CD4-positive, CD25-positive, alpha-beta regulatory T cell (primary cell): Measurements from ENCODE around the gene TTYH1. TPM values are rescaled to one million over a fixed set of nuclear protein-coding genes. Genes with fewer than 3 reads are reported as not detected.

ENCODE experiments used
- ATAC-seq, 2 donors: fragments of 150-1000 bp; cut with Tn5 transposase; one replicate each; pipeline ENCODE4 v1.10.0; 2021; ENCODE audit warnings: low read depth in 2 of 2, moderate number of reproducible peaks in 2 of 2, moderate library complexity in 1 of 2
- DNase-seq, 3 donors: peaks; one replicate each; pipeline versions ENCODE4 v3.0.0 to v3.0.0-alpha.2; 2012 to 2022; ENCODE audit warnings: mixed read lengths in 1 of 3
- H3K27ac ChIP-seq: one replicate; pipeline ENCODE4 v1.7.0; 2013; ENCODE audit warnings: mild to moderate bottlenecking, low read length; ENCODE audit not compliant: insufficient read depth, poor library complexity, severe bottlenecking
- H3K27me3 ChIP-seq: one replicate; pipeline ENCODE4 v1.7.0; 2013; ENCODE audit warnings: low read length; ENCODE audit not compliant: control insufficient read depth, insufficient read depth
- H3K36me3 ChIP-seq: one replicate; pipeline ENCODE4 v1.7.0; 2013; ENCODE audit warnings: mild to moderate bottlenecking, low read length, moderate library complexity; ENCODE audit not compliant: control insufficient read depth, insufficient read depth
- H3K4me1 ChIP-seq: 2 replicates; pipeline ENCODE4 v1.7.0; 2013; ENCODE audit warnings: mild to moderate bottlenecking, low read length; ENCODE audit not compliant: insufficient read depth, control insufficient read depth, poor library complexity, severe bottlenecking
- H3K4me3 ChIP-seq: one replicate; pipeline ENCODE4 v1.7.0; 2013; ENCODE audit warnings: low read depth, mild to moderate bottlenecking, low read length, moderate library complexity
- H3K9me3 ChIP-seq, 2 experiments: 1 replicate in 1 of 2; 2 replicates in 1 of 2; pipeline ENCODE4 v1.7.0; 2013; ENCODE audit warnings: low read length in 2 of 2, mild to moderate bottlenecking in 1 of 2, moderate library complexity in 1 of 2; ENCODE audit not compliant: control insufficient read depth in 2 of 2
- H3K27ac Mint-ChIP-seq, 3 donors: one replicate each; pipeline ENCODE4 v1.8.0; 2020 to 2022; ENCODE audit warnings: mild to moderate bottlenecking in 3 of 3, mixed read lengths in 3 of 3, moderate library complexity in 2 of 3
- H3K27me3 Mint-ChIP-seq: one replicate; pipeline ENCODE4 v1.8.0; 2022; ENCODE audit warnings: mild to moderate bottlenecking, mixed read lengths
- H3K36me3 Mint-ChIP-seq: one replicate; pipeline ENCODE4 v1.8.0; 2020; ENCODE audit warnings: mixed read lengths
- H3K4me1 Mint-ChIP-seq, 4 donors: one replicate each; pipeline ENCODE4 v1.8.0; 2020 to 2022; ENCODE audit warnings: mixed read lengths in 4 of 4, mild to moderate bottlenecking in 1 of 4
- H3K4me3 Mint-ChIP-seq, 4 donors: one replicate each; pipeline ENCODE4 v1.8.0; 2020 to 2022; ENCODE audit warnings: mild to moderate bottlenecking in 4 of 4, mixed read lengths in 4 of 4, moderate library complexity in 3 of 4
- H3K9me3 Mint-ChIP-seq, 7 donors: one replicate each; pipeline ENCODE4 v1.8.0; 2020 to 2022; ENCODE audit warnings: mixed read lengths in 7 of 7, mild to moderate bottlenecking in 3 of 7, moderate library complexity in 2 of 7
- polyA plus RNA-seq, 4 donors: library from polyadenylated mRNA; unstranded; fragments of 300-500 nt; fragmentation: Illumina TruSeq; gene quantifications; one replicate each; pipeline ENCODE4 v1.2.3, GENCODE V29; 2021
- total RNA-seq: library from RNA; stranded (reverse); gene quantifications from one replicate; pipeline ENCODE4 v1.2.3, GENCODE V29; 2022

The TTYH1 gene
- total and polyA plus RNA-seq, 5 donors from 2014 or later: 0.17 to 1.00 (median 0.31) TPM; not detected in 2

- Mint-ChIP-seq H3K36me3 (no peaks in the 10 kb centered on the region), H3K4me3 (no peak overlapping the region), H3K4me1 (peaks cover 4 to 7% (median 6%) of the 10 kb centered on the region in 4 donors), H3K27me3 (peaks cover 21% of the 10 kb centered on the region), H3K27ac (no peak overlapping the region), H3K9me3 (no peaks in the 10 kb centered on the region)
- Histone ChIP-seq H3K27me3 (no peaks in the 10 kb centered on the region), H3K4me1 (peaks cover 6% of the 10 kb centered on the region), H3K36me3 (no peaks in the 10 kb centered on the region), H3K9me3 (no peaks in the 10 kb centered on the region), H3K27ac (no peak overlapping the region), H3K4me3 (no peak overlapping the region)
- DNase-seq (no peak), ATAC-seq (no peak)
These were observed 19.6 kb upstream of the TTYH1 start for GRCh38 chr19:54395685-54396084.

GRCh38 chr19:54399189-54399588 lies 16.1 kb upstream of the TTYH1 start:
- no peaks in the 10 kb centered on the region for H3K36me3 ChIP-seq
- Mint-ChIP-seq H3K4me1 (no peaks in the 10 kb centered on the region), H3K27ac (no peak overlapping the region), H3K9me3 (peaks cover 0 to 2% (median 0%) of the 10 kb centered on the region in 7 donors), H3K36me3 (no peaks in the 10 kb centered on the region), H3K4me3 (no peak overlapping the region), H3K27me3 (peaks cover 12% of the 10 kb centered on the region)
- H3K27ac ChIP-seq: no peak overlapping the region
- no peaks in the 10 kb centered on the region for H3K4me1 ChIP-seq
- DNase-seq (no peak), ATAC-seq (no peak)
- H3K27me3 ChIP-seq: no peaks in the 10 kb centered on the region
- no peaks in the 10 kb centered on the region for H3K9me3 ChIP-seq
- no peak overlapping the region for H3K4me3 ChIP-seq

GRCh38 chr19:54400913-54401312 lies 14.4 kb upstream of the TTYH1 start:
- Histone ChIP-seq H3K27ac (no peak overlapping the region), H3K4me3 (no peak overlapping the region), H3K4me1 (no peaks in the 10 kb centered on the region), H3K27me3 (no peaks in the 10 kb centered on the region), H3K36me3 (no peaks in the 10 kb centered on the region), H3K9me3 (no peaks in the 10 kb centered on the region)
- Mint-ChIP-seq H3K4me1 (no peaks in the 10 kb centered on the region), H3K4me3 (no peak overlapping the region), H3K27me3 (peaks cover 16% of the 10 kb centered on the region), H3K36me3 (no peaks in the 10 kb centered on the region), H3K9me3 (peaks cover 0 to 2% (median 0%) of the 10 kb centered on the region in 7 donors), H3K27ac (no peak overlapping the region)
- ATAC-seq (no peak), DNase-seq (no peak)

GRCh38 chr19:54403054-54403453 lies 12.2 kb upstream of the TTYH1 start:
- no peaks in the 10 kb centered on the region for H3K27me3 ChIP-seq
- ATAC-seq: no peak
- H3K4me1 Mint-ChIP-seq: peaks cover 0 to 3% (median 0%) of the 10 kb centered on the region in 4 donors
- no peak overlapping the region for H3K27ac ChIP-seq
- no peak overlapping the region for H3K4me3 Mint-ChIP-seq
- H3K27ac Mint-ChIP-seq: no peak overlapping the region
- peaks cover 11% of the 10 kb centered on the region for H3K27me3 Mint-ChIP-seq
- no peak overlapping the region for H3K4me3 ChIP-seq
- DNase-seq: no peak
- no peaks in the 10 kb centered on the region for H3K36me3 ChIP-seq
- H3K4me1 ChIP-seq: no peaks in the 10 kb centered on the region
- H3K9me3 Mint-ChIP-seq: peaks cover 0 to 5% (median 0%) of the 10 kb centered on the region in 7 donors
- H3K36me3 Mint-ChIP-seq: no peaks in the 10 kb centered on the region
- peaks cover 0 to 4% of the 10 kb centered on the region in 2 experiments for H3K9me3 ChIP-seq

GRCh38 chr19:54405628-54406027 lies 9.6 kb upstream of the TTYH1 start:
- H3K4me1 ChIP-seq: no peaks in the 10 kb centered on the region
- ATAC-seq: no peak
- H3K27me3 ChIP-seq: no peaks in the 10 kb centered on the region

GRCh38 chr19:54407780-54408179 lies 7.5 kb upstream of the TTYH1 start:
- Mint-ChIP-seq H3K4me1 (peaks cover 0 to 3% (median 0%) of the 10 kb centered on the region in 4 donors), H3K36me3 (no peaks in the 10 kb centered on the region), H3K27ac (peak overlapping the region; percentile 32 to 88 (median 82)), H3K9me3 (peaks cover 0 to 9% (median 0%) of the 10 kb centered on the region in 7 donors), H3K27me3 (peaks cover 15% of the 10 kb centered on the region), H3K4me3 (no peak overlapping the region)
- no peaks in the 10 kb centered on the region for H3K4me1 ChIP-seq
- DNase-seq: no peak
- no peak overlapping the region for H3K4me3 ChIP-seq
- no peak overlapping the region for H3K27ac ChIP-seq
- ATAC-seq: no peak
- no peaks in the 10 kb centered on the region for H3K36me3 ChIP-seq
- peaks cover 0 to 8% of the 10 kb centered on the region in 2 experiments for H3K9me3 ChIP-seq
- H3K27me3 ChIP-seq: no peaks in the 10 kb centered on the region

More at GRCh38 chr19:54405628-54406027, 9.6 kb upstream of the TTYH1 start:
- Mint-ChIP-seq H3K27me3 (peaks cover 15% of the 10 kb centered on the region), H3K27ac (no peak overlapping the region), H3K4me1 (peaks cover 0 to 3% (median 0%) of the 10 kb centered on the region in 4 donors), H3K9me3 (peaks cover 0 to 7% (median 0%) of the 10 kb centered on the region in 7 donors), H3K4me3 (no peak overlapping the region), H3K36me3 (no peaks in the 10 kb centered on the region)
- H3K36me3 ChIP-seq: no peaks in the 10 kb centered on the region
- peaks cover 0 to 8% of the 10 kb centered on the region in 2 experiments for H3K9me3 ChIP-seq
- DNase-seq: no peak
- H3K27ac ChIP-seq: no peak overlapping the region
- no peak overlapping the region for H3K4me3 ChIP-seq

- Mint-ChIP-seq H3K4me1 (peaks cover 0 to 3% (median 0%) of the 10 kb centered on the region in 4 donors), H3K27ac (peak overlapping the region in 2 of 3 donors; percentile 32 to 86), H3K36me3 (no peaks in the 10 kb centered on the region), H3K4me3 (no peak overlapping the region), H3K27me3 (peaks cover 15% of the 10 kb centered on the region), H3K9me3 (peaks cover 0 to 9% (median 0%) of the 10 kb centered on the region in 7 donors)
- no peak overlapping the region for H3K27ac ChIP-seq
- no peak overlapping the region for H3K4me3 ChIP-seq
- no peaks in the 10 kb centered on the region for H3K4me1 ChIP-seq
- H3K9me3 ChIP-seq: peaks cover 0 to 8% of the 10 kb centered on the region in 2 experiments
- ATAC-seq: no peak
- H3K27me3 ChIP-seq: no peaks in the 10 kb centered on the region
- no peaks in the 10 kb centered on the region for H3K36me3 ChIP-seq
- no peak for DNase-seq
These were observed 6.7 kb upstream of the TTYH1 start for GRCh38 chr19:54408456-54409026.

- peaks cover 0 to 8% of the 10 kb centered on the region in 2 experiments for H3K9me3 ChIP-seq
- peaks cover 0 to 6% (median 1%) of the 10 kb centered on the region in 4 donors for H3K4me1 Mint-ChIP-seq
- peaks cover 12% of the 10 kb centered on the region for H3K27me3 Mint-ChIP-seq
- no peak for ATAC-seq
- peaks cover 9% of the 10 kb centered on the region for H3K27me3 ChIP-seq
- peaks cover 5% of the 10 kb centered on the region for H3K36me3 Mint-ChIP-seq
- H3K36me3 ChIP-seq: no peaks in the 10 kb centered on the region
- peaks cover 7% of the 10 kb centered on the region for H3K4me1 ChIP-seq
- no peak overlapping the region for H3K4me3 ChIP-seq
- no peak overlapping the region for H3K27ac ChIP-seq
- no peak for DNase-seq
- peak overlapping the region in 1 of 4 donors; percentile 71 for H3K4me3 Mint-ChIP-seq
- H3K9me3 Mint-ChIP-seq: peaks cover 0 to 10% (median 3%) of the 10 kb centered on the region in 7 donors
- no peak overlapping the region for H3K27ac Mint-ChIP-seq
These were observed 4.2 kb upstream of the TTYH1 start for GRCh38 chr19:54411033-54411432.
